ENCODE data around the gene FBRSL1.

Gene FBRSL1

GRCh38 chr12:132492951-132493350 is 3.0 kb downstream of the FBRSL1 start:
- TF ChIP-seq, protein P1, sequence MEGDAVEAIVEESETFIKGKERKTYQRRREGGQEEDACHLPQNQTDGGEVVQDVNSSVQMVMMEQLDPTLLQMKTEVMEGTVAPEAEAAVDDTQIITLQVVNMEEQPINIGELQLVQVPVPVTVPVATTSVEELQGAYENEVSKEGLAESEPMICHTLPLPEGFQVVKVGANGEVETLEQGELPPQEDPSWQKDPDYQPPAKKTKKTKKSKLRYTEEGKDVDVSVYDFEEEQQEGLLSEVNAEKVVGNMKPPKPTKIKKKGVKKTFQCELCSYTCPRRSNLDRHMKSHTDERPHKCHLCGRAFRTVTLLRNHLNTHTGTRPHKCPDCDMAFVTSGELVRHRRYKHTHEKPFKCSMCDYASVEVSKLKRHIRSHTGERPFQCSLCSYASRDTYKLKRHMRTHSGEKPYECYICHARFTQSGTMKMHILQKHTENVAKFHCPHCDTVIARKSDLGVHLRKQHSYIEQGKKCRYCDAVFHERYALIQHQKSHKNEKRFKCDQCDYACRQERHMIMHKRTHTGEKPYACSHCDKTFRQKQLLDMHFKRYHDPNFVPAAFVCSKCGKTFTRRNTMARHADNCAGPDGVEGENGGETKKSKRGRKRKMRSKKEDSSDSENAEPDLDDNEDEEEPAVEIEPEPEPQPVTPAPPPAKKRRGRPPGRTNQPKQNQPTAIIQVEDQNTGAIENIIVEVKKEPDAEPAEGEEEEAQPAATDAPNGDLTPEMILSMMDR (IDR thresholded peaks at IDR 0.05; ENCODE audit: control insufficient read depth, insufficient read depth, low read depth, low read length, missing control alignments), result no peak
- DNase-seq (ENCODE audit: low read depth), result no peak
- H3K4me3 ChIP-seq (ENCODE audit: control insufficient read depth, low read depth, low read length), result no peak overlapping the region

- TF ChIP-seq, protein P1 (IDR thresholded peaks at IDR 0.05; ENCODE audit: control insufficient read depth, insufficient read depth, low read depth, low read length, missing control alignments), result no peak
- H3K4me3 ChIP-seq (ENCODE audit: control insufficient read depth, low read depth, low read length), result no peak overlapping the region
- DNase-seq (ENCODE audit: low read depth), result no peak
Observed at GRCh38 chr12:132493482-132494178, 3.7 kb downstream of the FBRSL1 start.

DNA sequence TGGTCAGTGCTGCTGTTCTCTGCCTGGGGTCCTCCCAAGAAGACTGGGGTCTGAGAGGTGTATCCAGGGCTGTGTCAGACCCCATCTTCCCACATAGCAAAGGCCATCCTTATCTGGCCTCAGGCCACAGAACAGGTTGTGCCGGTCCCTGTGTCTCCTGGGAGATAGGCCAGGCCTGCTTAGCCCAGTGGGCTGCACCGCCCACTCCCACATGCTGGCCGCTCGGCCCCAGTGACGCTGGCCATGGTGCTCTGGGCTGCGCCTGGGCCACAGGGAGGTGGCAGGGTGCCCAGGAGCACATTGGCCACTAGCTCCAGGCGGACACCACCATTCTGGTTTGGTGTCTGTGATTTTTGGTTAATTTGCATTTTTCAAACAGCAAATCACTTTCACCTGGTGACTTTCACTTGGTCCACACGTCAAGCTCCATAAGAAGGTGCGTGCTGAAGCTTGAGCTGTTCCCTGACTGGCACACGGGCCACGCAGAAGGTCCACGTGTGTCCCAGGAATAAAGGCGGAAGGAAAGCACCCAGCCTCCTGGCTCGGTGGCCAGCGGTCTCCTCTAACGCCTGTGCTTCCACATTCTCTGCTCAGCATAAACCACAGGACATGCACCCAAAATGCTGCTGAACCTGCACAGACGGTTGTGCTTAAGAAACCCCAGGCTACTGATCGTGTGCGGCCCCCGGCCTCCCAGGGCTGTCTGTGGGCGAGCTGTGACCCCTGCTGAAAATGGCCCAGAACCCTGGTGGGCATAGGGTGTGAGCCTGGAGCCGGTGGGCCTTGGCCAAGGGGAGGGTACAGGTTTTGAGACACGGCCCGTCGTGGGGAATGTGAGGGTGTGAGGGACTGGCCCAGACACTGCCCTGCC is 4.6 kb downstream of the FBRSL1 start:
- TF ChIP-seq, protein P1 (IDR thresholded peaks at IDR 0.05; ENCODE audit: control insufficient read depth, insufficient read depth, low read depth, low read length, missing control alignments), result no peak
- DNase-seq (ENCODE audit: low read depth), result no peak
- H3K4me3 ChIP-seq (ENCODE audit: control insufficient read depth, low read depth, low read length), result no peak overlapping the region

DNA sequence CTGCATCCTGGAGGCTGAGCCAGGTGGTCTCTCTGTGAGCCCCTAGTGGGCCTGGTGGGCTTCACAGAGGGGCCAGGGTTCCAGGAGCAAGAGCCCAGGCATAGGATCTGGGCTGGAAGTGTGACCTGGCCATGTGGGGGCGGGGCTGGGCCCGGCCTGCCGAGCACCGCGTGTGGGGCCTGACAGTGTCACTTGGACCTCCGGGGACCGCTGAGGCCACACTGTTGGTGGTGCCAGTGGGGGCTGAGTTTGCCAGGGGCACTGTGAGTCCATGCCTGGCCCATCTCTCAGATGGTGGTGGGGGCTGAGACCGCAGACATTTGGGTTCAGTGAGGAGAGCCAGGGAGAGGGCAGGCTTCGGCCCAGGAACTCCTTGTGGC is 5.2 kb downstream of the FBRSL1 start:
- H3K4me3 ChIP-seq (ENCODE audit: control insufficient read depth, low read depth, low read length), result no peak overlapping the region
- TF ChIP-seq, protein P1 (IDR thresholded peaks at IDR 0.05; ENCODE audit: control insufficient read depth, insufficient read depth, low read depth, low read length, missing control alignments), result no peak
- DNase-seq (ENCODE audit: low read depth), result no peak

- no peak overlapping the region for H3K4me3 ChIP-seq (ENCODE audit: control insufficient read depth, low read depth, low read length)
- TF ChIP-seq, protein P1 (IDR thresholded peaks at IDR 0.05; ENCODE audit: control insufficient read depth, insufficient read depth, low read depth, low read length, missing control alignments), result no peak
Observed at GRCh38 chr12:132495629-132496357, 5.8 kb downstream of the FBRSL1 start.

GRCh38 chr12:132496358-132496669 is 6.4 kb downstream of the FBRSL1 start:
- no peak for DNase-seq (ENCODE audit: low read depth)
- no peak overlapping the region for H3K4me3 ChIP-seq (ENCODE audit: control insufficient read depth, low read depth, low read length)
- TF ChIP-seq, protein P1 (IDR thresholded peaks at IDR 0.05; ENCODE audit: control insufficient read depth, insufficient read depth, low read depth, low read length, missing control alignments), result no peak

More at GRCh38 chr12:132495629-132496357, 5.8 kb downstream of the FBRSL1 start:
- DNase-seq (ENCODE audit: low read depth), result no peak
